Astrocyte of the hippocampus (primary cell): ENCODE measurements around the gene TMEM174.

Source experiments
- DNase-seq: peaks from one replicate; pipeline ENCODE4 v3.0.0; 2011; ENCODE audit warnings: low read depth, low spot score

TMEM174 gene

DNA sequence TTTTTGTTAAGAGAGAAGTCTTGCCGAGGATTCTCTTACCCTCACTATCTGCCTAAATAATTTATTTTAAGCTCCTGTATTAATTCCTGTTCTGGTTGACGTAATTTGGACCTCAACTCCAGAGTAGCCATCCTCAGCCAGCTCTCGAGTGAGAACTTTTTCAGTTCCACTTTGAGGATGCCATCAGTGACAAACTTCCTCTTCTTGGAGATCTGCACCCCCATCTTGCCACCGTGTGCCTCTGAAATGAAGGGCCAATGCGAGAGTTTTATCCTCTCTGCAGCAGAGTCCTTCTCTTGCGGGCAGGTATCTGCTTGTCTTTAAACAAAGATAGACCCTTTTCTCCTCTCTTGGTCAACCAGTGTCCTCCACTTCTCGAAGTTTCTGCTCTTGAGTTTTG, 19.5 kb upstream of the TMEM174 start:
- no peak for DNase-seq

DNA sequence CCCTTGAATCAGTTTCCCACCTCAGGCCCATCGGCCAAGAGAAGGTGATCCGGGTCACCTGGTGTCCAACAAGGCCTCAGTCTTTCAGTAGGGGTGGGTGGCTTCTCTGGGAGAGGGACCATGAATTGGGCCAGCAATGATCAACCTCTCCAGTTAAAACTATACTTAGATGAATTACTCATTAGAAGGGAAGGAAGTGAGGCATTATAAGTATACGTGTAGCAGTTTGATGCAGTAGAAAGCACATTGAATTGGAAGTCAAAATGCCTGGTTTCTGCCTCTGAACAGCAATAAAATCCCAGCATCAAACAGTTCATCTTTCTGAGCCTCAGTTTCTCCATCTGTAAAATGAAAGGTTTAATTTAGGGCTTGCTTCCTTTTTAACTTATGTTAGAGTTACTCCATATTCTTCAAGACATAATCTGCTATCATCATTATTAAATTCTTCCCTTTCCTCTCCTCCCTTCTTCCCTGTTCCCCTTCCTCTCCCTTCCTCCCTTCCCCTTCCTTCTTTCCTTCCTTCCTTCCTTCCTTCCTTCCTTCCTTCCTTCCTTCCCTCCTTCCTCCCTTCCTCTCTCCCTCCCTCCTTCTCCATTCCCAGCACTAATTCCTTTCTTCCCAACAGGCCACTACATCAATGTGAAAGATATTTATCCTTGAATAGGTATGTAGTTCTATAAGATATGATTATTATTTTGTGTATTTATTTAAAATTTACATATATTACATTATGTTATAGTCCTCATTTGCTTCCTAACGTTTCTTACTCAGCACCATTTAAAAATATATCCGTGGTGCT, 18.6 kb upstream of the TMEM174 start:
- no peak for DNase-seq

DNA sequence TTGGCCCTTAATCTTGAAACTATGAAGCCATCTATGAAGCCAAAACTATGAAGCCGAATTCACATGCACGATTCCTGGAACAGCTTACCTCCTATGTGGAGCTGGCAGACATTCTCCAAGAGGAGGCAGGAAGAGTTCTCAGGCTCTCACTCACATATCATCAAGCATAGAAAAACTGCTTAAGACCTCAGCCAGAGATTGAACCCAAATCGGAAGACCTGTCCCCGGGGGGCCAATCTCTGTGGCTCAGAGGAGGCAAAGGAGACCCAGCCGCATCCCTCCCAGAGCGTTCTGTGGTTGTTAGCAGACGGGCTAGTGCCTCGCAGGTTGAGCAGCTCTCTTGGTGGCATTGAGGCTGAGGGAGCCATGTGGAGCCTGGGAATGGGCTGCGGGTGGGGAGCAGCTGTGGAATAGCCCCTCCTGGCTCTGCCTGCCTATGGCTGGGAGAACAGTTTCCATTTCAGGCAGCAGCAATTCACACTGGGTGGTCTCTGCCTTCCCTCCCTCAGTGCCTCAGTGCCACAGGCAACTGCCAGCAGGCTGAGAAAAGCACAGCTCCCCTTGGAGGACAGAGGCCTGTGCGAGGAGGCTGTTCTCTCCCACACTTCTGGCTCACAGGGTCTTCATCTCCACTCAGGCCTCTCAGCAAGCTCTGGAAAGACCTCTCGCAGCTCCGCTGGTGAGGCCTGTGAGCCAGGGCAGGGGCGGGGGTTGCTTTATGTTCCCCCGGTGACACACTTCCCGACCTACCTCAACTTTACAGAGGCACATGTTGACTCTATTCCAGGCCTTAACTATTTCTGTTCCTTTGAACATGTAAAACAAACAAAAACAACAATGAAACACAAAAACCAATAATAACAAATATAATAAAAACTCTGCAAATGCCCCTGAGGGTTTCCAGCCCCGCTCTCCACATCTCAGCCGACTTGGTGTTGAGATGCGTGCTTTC, 17.4 kb upstream of the TMEM174 start:
- no peak for DNase-seq

- no peak for DNase-seq
Observed at GRCh38 chr5:73157414-73158303, 15.3 kb upstream of the TMEM174 start.

GRCh38 chr5:73158313-73158712, 14.7 kb upstream of the TMEM174 start:
- DNase-seq = no peak

DNA sequence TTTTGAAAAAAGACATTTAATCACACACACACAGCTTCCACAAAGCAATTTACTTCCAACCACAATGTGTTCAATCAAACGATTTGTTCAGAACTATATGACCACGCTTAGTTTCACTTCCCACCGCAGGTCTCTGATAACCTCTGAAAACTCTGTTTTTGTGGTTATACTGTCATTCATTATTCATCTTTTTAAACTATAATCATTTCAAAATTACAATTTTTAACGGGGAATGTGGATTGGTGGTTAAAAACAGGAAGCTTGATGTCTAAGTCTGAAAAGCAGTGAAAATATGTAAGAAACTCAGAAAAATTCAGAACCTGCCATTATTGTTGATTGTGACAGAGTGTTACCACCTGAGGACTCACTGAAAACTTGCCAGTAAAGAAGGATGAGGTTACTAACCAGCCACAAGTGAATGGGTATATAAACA, 12.7 kb upstream of the TMEM174 start:
- DNase-seq = peak; percentile 2

- no peak for DNase-seq
Observed at GRCh38 chr5:73170522-73170921, 2.5 kb upstream of the TMEM174 start.

GRCh38 chr5:73171495-73171894, 1.5 kb upstream of the TMEM174 start:
- DNase-seq = no peak

DNA sequence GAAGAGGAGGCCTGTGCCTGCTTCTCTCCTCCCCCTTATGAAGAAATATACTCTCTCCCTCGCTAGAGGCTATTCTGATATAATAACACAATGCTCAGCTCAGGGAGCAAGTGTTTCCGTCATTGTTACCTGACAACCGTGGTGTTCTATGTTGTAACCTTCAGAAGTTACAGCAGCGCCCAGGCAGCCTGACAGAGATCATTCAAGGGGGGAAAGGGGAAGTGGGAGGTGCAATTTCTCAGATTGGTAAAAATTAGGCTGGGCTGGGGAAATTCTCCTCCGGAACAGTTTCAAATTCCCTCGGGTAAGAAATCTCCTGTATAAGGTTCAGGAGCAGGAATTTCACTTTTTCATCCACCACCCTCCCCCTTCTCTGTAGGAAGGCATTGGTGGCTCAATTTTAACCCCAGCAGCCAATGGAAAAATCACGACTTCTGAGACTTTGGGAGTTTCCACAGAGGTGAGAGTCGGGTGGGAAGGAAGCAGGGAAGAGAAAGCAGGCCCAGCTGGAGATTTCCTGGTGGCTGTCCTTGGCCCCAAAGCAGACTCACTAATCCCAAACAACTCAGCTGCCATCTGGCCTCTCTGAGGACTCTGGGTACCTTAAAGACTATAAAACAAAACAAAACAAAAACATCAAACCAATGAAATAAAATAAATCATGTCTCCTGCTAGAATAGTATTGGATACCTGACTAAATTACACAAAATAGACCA, 1.3 kb downstream of the TMEM174 start:
- DNase-seq = no peak

GRCh38 chr5:73176250-73176649, 3.3 kb downstream of the TMEM174 start:
- no peak for DNase-seq

GRCh38 chr5:73178265-73178664, 5.3 kb downstream of the TMEM174 start:
- no peak for DNase-seq

DNA sequence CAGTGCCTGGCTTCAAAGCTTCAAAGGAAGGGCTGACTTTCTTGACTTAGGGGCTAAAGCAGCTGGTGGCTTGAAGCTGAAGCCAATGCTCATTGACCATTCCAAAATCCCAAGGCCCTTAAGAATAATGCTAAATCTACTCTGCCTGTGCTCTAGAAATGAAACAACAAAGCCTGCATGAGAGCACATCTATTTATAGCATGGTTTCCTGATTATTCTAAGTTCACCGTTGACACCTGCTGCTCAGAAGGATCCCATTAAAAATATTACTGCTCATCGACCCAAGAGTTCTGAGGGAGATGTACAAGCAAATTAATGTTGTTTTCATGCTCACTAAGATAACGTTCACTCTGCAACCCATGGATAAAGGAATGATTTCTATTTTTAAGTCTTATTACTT, 6.7 kb downstream of the TMEM174 start:
- no peak for DNase-seq

DNA sequence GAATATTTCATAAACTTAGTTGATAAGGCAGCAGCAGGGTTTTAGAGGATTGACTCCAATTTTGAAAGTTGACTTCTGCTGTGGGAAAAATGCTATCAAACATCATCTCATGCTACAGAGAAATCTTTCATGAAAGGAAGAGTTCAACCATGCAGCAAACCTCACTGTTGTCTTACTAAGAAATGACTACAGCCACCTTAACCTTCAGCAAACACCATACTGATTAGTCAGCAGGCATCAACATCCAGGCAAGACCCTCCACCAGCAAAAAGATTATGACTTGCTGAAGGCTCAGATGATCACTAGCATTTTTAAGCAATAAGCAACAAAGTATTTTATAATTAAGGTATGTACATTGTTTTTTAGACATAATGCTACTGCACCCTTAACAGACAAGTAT, 7.6 kb downstream of the TMEM174 start:
- peak; percentile 54 for DNase-seq

DNA sequence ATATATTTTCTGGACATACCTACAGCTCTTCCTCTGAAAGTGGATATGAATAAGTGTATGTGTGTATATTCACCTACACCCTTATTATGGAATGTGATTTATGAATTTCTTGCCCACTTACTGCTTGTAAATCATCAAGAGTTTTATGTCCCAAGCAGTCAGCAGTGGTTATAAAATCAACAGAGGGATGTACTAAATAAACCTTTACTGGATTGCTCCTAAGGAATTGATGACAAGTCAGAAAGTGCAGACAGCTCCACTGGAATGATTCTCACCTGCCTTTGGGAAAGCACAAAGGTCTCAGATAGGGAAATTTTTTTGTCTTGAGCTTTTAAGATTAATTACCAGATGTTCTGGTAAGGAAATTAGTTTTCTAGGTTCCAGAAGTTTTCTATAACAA, 9.3 kb downstream of the TMEM174 start:
- DNase-seq = no peak

- DNase-seq = no peak
Observed at GRCh38 chr5:73183000-73183399, 10.0 kb downstream of the TMEM174 start.

DNA sequence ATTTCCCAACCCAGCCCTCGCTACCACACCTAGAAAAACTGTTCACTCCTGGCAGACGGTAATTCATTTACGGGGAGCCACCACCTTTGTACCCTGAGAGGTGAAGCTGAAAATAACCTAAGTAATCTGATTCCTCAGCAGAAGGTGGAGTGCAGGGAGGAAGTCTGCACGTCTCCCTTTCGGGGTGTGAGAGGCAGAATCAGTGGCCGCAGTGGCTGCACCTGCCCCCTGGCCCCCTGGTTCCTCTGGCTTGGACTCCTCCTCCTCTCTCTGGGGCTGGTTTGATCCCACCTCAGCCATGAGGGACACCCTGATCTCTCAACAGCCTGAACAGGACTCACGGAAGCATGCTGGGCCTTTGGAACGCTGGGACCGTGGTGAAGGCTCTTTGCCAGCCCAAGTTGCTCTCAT, 10.5 kb downstream of the TMEM174 start:
- DNase-seq = no peak

DNA sequence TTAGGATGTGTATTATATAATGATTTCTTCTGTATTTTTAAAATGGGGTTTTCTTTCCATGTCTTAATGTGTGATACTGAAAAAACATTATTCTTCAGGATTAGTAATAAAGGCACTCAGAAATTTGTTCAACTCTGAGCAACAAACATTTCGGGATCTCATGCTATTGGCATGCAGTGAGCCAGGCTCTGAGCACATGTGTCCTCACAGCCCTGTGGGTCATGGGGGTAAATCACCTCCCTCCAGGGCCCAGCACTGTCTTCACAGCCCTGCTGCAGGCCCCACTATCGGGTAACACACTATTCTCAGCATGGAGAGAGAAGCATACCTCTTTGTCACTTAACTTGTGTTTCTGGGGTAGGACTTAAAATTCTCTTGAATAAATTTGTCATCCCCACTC, 14.0 kb downstream of the TMEM174 start:
- no peak for DNase-seq

GRCh38 chr5:73188764-73189531, 16.0 kb downstream of the TMEM174 start:
- DNase-seq = peak; percentile 32

DNA sequence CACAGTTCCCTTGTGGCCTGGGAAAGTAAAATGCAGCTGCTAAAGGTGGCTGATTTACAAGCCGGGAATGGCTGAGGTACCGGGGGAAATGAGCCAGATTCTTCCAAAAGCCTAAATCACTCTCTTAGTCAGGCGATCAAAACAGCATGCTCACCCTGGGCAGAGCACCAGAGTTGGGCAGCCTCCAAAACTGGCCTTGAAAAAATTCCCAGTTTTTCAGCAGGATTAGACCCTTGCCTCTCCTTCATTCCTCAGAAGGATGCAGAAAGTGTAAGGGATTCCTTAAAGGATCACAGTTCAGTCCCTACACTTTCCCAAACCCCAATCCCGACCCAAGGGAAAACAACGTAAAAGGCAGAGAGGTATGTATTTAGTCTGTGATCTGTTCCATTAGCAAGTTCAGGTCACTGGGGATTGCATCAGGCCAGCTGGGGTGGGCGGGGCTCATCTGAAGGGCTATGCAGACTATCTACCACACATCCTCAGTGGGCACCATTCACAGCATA, 16.9 kb downstream of the TMEM174 start:
- DNase-seq = peak; percentile 77

GRCh38 chr5:73192370-73192769, 19.4 kb downstream of the TMEM174 start:
- DNase-seq = no peak
